HepG2 (cell line): ENCODE data around the gene PTPRCAP. TPM values are rescaled to one million over a fixed set of nuclear protein-coding genes. Genes with fewer than 3 reads are reported as not detected.
A peak's percentile ranks its signal among the peaks of the same experiment; 100 is the strongest.

ENCODE experiments used
- EP300 ChIP-seq, 3 experiments: sonication (generic) in 1 of 3; formaldehyde crosslinking in 1 of 3; IDR thresholded peaks; 2 replicates each; pipeline versions ENCODE4 v1.5.1 to v1.6.1; 2011 to 2020; ENCODE audit warnings: low read depth in 2 of 3, low read length in 2 of 3, borderline replicate concordance in 1 of 3, improper control_type of control experiment in 1 of 3, mild to moderate bottlenecking in 1 of 3, missing genetic modification reagents in 1 of 3, moderate library complexity in 1 of 3
- ETV6 ChIP-seq: sonication (generic); formaldehyde crosslinking; conservative IDR thresholded peaks from 2 replicates; pipeline ENCODE4 v1.4.0; 2020; ENCODE audit warnings: missing genetic modification reagents
- NFKB2 ChIP-seq: sonication (generic); formaldehyde crosslinking; IDR thresholded peaks from 2 replicates; pipeline ENCODE4 v1.4.0; 2020; ENCODE audit warnings: missing genetic modification reagents, borderline replicate concordance
- SAP130 ChIP-seq: IDR thresholded peaks from 2 replicates; pipeline ENCODE4 v1.6.1; 2016; ENCODE audit warnings: low read depth
- TEF ChIP-seq: sonication (generic); formaldehyde crosslinking; IDR thresholded peaks from 2 replicates; pipeline ENCODE4 v1.5.0; 2020; ENCODE audit warnings: missing genetic modification reagents
- THAP9 ChIP-seq: sonication (generic); formaldehyde crosslinking; IDR thresholded peaks from 2 replicates; pipeline ENCODE4; 2020; ENCODE audit warnings: missing genetic modification reagents, mild to moderate bottlenecking, borderline replicate concordance
- ZBTB40 ChIP-seq, 2 experiments: fragments of 450-650 bp in 1 of 2; sonication (generic) in 1 of 2; formaldehyde crosslinking in 1 of 2; IDR thresholded peaks; 2 replicates each; pipeline versions ENCODE4 v1.6.1 to v1.8.0; 2016 to 2022; ENCODE audit warnings: antibody characterized with exemption in 1 of 2, mild to moderate bottlenecking in 1 of 2, missing genetic modification reagents in 1 of 2
- ZNF343 ChIP-seq: sonication (generic); formaldehyde crosslinking; IDR thresholded peaks from 2 replicates; pipeline ENCODE4 v1.4.0; 2020; ENCODE audit warnings: mild to moderate bottlenecking, missing genetic modification reagents
- ZNF788 ChIP-seq: sonication (generic); formaldehyde crosslinking; IDR thresholded peaks from 2 replicates; pipeline ENCODE4 v1.5.0; 2020; ENCODE audit warnings: mild to moderate bottlenecking, missing genetic modification reagents, borderline replicate concordance
- ZNF800 ChIP-seq: sonication (generic); formaldehyde crosslinking; IDR thresholded peaks from 2 replicates; pipeline ENCODE4 v1.4.0; 2020; ENCODE audit warnings: missing genetic modification reagents
- ZSCAN22 ChIP-seq: sonication (generic); formaldehyde crosslinking; IDR thresholded peaks from 2 replicates; pipeline ENCODE4 v1.4.0; 2020; ENCODE audit warnings: mild to moderate bottlenecking, missing genetic modification reagents
- polyA plus RNA-seq, 8 experiments: library from polyadenylated mRNA; depleted of rRNA in 3 of 8; stranded (reverse) in 7 of 8; unstranded in 1 of 8; fragments of >200 nt; fragmentation: Illumina TruSeq in 4 of 8; extraction: Trizol in 4 of 8; gene quantifications; 2 replicates each; pipeline versions ENCODE4 v1.2.1 to v1.2.3, GENCODE V29; 2011 to 2016; ENCODE audit warnings: low read depth in 4 of 8, missing spikeins in 1 of 8, mixed read lengths in 1 of 8; ENCODE audit not compliant: insufficient read depth in 1 of 8
- total RNA-seq, 5 experiments: library from RNA; depleted of rRNA; stranded (reverse); fragments of >200 nt; fragmentation: Illumina TruSeq; extraction: Trizol; gene quantifications; 2 replicates each; pipeline ENCODE4 v1.2.3, GENCODE V29; 2016; ENCODE audit warnings: low read depth in 1 of 5

The PTPRCAP gene
- total and polyA plus RNA-seq, 2 of the 13 experiments (the other 11 are each of a cell fraction or from before 2014, with no cell fraction given) = 0.60 to 0.70 TPM

GRCh38 chr11:67391304-67392182 is 45.9 kb downstream of the PTPRCAP start, which contains the start of gene RAD9A (continued):
- TF ChIP-seq ETV6 (CRISPR knock-in tag) (no peak; the same call in 1 of the 2 replicates), ZBTB40 (IDR thresholded peaks at IDR 0.05) (no peak), ZBTB40 (CRISPR knock-in tag; IDR thresholded peaks at IDR 0.05) (peak; percentile 81), EP300 (IDR thresholded peaks at IDR 0.05; ENCODE audit: low read depth in 2 of 2, low read length in 2 of 2) (no peak), EP300 (CRISPR knock-in tag; IDR thresholded peaks at IDR 0.05; ENCODE audit: borderline replicate concordance) (0 out of 2 replicates have a peak, but pooled peaks have one; percentile 57), NFKB2 (peak; percentile 76; the same call in 1 of the 2 replicates), ZNF800 (CRISPR knock-in tag) (no peak), SAP130 (CRISPR knock-in tag) (peak; percentile 99), THAP9 (CRISPR knock-in tag) (peak; percentile 41; the same call in 1 of the 2 replicates), ZNF343 (CRISPR knock-in tag) (0 out of 2 replicates have a peak, but pooled peaks have one; percentile 73), ZSCAN22 (CRISPR knock-in tag) (0 out of 2 replicates have a peak, but pooled peaks have one; percentile 42), TEF (CRISPR knock-in tag) (no peak), ZNF788 (peak; percentile 79; the same call in 1 of the 2 replicates)
